Astrocyte of the spinal cord (primary cell): Measurements from ENCODE around the gene HAGHL.
A peak's percentile ranks its signal among the peaks of the same experiment; 100 is the strongest.

ENCODE experiments used
- DNase-seq: peaks from one replicate; pipeline ENCODE4 v3.0.0; 2011; ENCODE audit warnings: low read depth, low spot score
- H3K4me3 ChIP-seq: 2 replicates; pipeline ENCODE4 v1.5.1; 2011; ENCODE audit warnings: low read depth, mild to moderate bottlenecking, low read length, moderate library complexity
- CTCF ChIP-seq: IDR thresholded peaks from 2 replicates; pipeline ENCODE4 v1.5.1; 2012; ENCODE audit warnings: low read depth, mild to moderate bottlenecking, low read length, inconsistent platforms
- in situ Hi-C: cut with HindIII; loops from 2 replicates; pipeline ENCODE4 v1.10.0; 2017; ENCODE audit warnings: low sequenced_read_pairs

HAGHL gene

GRCh38 chr16:726438-727290 lies at the start of gene HAGHL, which contains the start of gene CCDC78:
Gene HAGHL (plus strand): TSS chr16:727106. CDS start chr16:727510, 404 bp downstream.
Gene CCDC78 (minus strand): TSS chr16:726443. CDS start chr16:726367, 76 bp downstream.
- peak within 1 kb of the TSS; percentile 62 for H3K4me3 ChIP-seq
- DNase-seq: peak; percentile 32
- in situ Hi-C loops: no loop called here
- no peak for TF ChIP-seq CTCF

GRCh38 chr16:677316-678190 lies 49.4 kb upstream of the HAGHL start:
- H3K4me3 ChIP-seq: no peak overlapping the region
- DNase-seq: no peak
- no peak for TF ChIP-seq CTCF
- in situ Hi-C loops: no loop called here

GRCh38 chr16:678209-678857 lies 48.6 kb upstream of the HAGHL start:
- TF ChIP-seq CTCF: no peak
- H3K4me3 ChIP-seq: no peak overlapping the region
- in situ Hi-C loops: no loop called here
- DNase-seq: no peak

GRCh38 chr16:678858-679813 lies 47.8 kb upstream of the HAGHL start:
- DNase-seq: peak; percentile 48
- in situ Hi-C loops: no loop called here
- no peak for TF ChIP-seq CTCF
- peak overlapping the region; percentile 47 for H3K4me3 ChIP-seq

GRCh38 chr16:679814-680624 lies 46.9 kb upstream of the HAGHL start, which contains the start of gene STUB1:
Gene STUB1 (plus strand): TSS chr16:680410. CDS start chr16:680526, 116 bp downstream.
- DNase-seq: peak; percentile 87
- in situ Hi-C loops: no loop called here
- peak within 1 kb of the TSS; percentile 75 for H3K4me3 ChIP-seq
- no peak for TF ChIP-seq CTCF
